K562 (cell line): ENCODE data around the gene NAA50. TPM values are rescaled to one million over a fixed set of nuclear protein-coding genes. Genes with fewer than 3 reads are reported as not detected.

ENCODE experiments used
- ATAC-seq: fragments of 200-7000 bp; cut with Tn5 transposase; 3 replicates; pipeline ENCODE4 v1.9.1; 2020; ENCODE audit warnings: moderate library complexity
- BruUV-seq: library from RNA; stranded (reverse); fragments of 400-500 nt; replicated peaks from 2 replicates; lab custom pipeline; 2021; lab: Mats Ljungman, UMichigan
- CTCF ChIA-PET: fragments of 300-600 bp; formaldehyde crosslinking; extraction: SDS; loops from one replicate; lab custom pipeline; 2021; ENCODE audit warnings: low intra/inter-chr PET ratio; lab: Yijun Ruan, JAX
- POLR2A ChIA-PET: fragments of 300-600, 350-650 bp; sonication (Branson Sonifier 250); formaldehyde crosslinking; extraction: SDS; loops from one replicate; lab custom pipeline; 2021; ENCODE audit warnings: antibody characterized with exemption, inconsistent platforms; lab: Yijun Ruan, JAX
- DNase-seq, 4 experiments: peaks; one replicate each; pipeline versions ENCODE4 v3.0.0 to v3.0.0-alpha.2; 2011 to 2018; ENCODE audit warnings: low spot score in 3 of 4, mixed read lengths in 3 of 4; ENCODE audit errors: extremely low read depth in 1 of 4
- FAIRE-seq: peaks from 2 replicates; lab custom pipeline; 2011; peaks lifted over from hg19 to GRCh38; lab: Jason Lieb, UNC
- H2AFZ ChIP-seq: 2 replicates; pipeline ENCODE4 v1.6.0; 2011; ENCODE audit warnings: low read depth, low read length, control low read depth, inconsistent platforms
- H3K27ac ChIP-seq: fragments of 200-600 bp; 3 replicates; pipeline ENCODE4 v1.8.0; 2011; ENCODE audit warnings: low read depth, mild to moderate bottlenecking, control low read depth, inconsistent platforms, low read length, moderate library complexity, mixed read lengths; ENCODE audit errors: extremely low read depth
- H3K27me3 ChIP-seq, 2 experiments: fragments of 300-600 bp in 1 of 2; 2 replicates in 1 of 2; 3 replicates in 1 of 2; pipeline versions ENCODE4 v1.6.0 to v1.8.0; 2011; ENCODE audit warnings: inconsistent platforms in 2 of 2, low read length in 2 of 2, mild to moderate bottlenecking in 1 of 2, mixed read lengths in 1 of 2, moderate library complexity in 1 of 2; ENCODE audit not compliant: control insufficient read depth in 2 of 2, insufficient read depth in 2 of 2
- H3K36me3 ChIP-seq: fragments of 300-600 bp; 3 replicates; pipeline ENCODE4 v1.8.0; 2011; ENCODE audit warnings: mild to moderate bottlenecking, low read length, inconsistent platforms; ENCODE audit not compliant: control insufficient read depth, insufficient read depth
- H3K4me1 ChIP-seq, 2 experiments: fragments of 200-600 bp in 1 of 2; replicated peaks in 1 of 2; 2 replicates in 1 of 2; 3 replicates in 1 of 2; pipeline versions ENCODE4 v1.5.1 to v1.8.0; 2011; ENCODE audit warnings: inconsistent platforms in 2 of 2, low read length in 2 of 2, mild to moderate bottlenecking in 1 of 2, mixed read lengths in 1 of 2, moderate library complexity in 1 of 2; ENCODE audit not compliant: control insufficient read depth in 2 of 2, insufficient read depth in 2 of 2
- H3K4me2 ChIP-seq: 2 replicates; pipeline ENCODE4 v1.6.1; 2011; ENCODE audit warnings: low read length, control low read depth, inconsistent platforms, mixed read lengths; ENCODE audit not compliant: insufficient read depth
- H3K4me3 ChIP-seq: fragments of 200-600 bp; sonication (generic), shearing (Covaris generic); 2 replicates; pipeline ENCODE4 v1.5.1; 2016; ENCODE audit warnings: control low read depth, inconsistent platforms
- H3K79me2 ChIP-seq: fragments of 200-600 bp; 3 replicates; pipeline ENCODE4 v1.8.0; 2011; ENCODE audit warnings: low read length, inconsistent platforms; ENCODE audit not compliant: control insufficient read depth, insufficient read depth
- H3K9ac ChIP-seq, 2 experiments: 2 replicates each; pipeline versions ENCODE4 v1.6.0 to v1.6.1; 2011; ENCODE audit warnings: low read depth in 2 of 2, low read length in 2 of 2, control low read depth in 1 of 2, inconsistent platforms in 1 of 2, mild to moderate bottlenecking in 1 of 2, mixed read lengths in 1 of 2; ENCODE audit not compliant: insufficient read depth in 1 of 2
- H3K9me1 ChIP-seq: one replicate; pipeline ENCODE4 v1.6.0; 2011; ENCODE audit warnings: inconsistent platforms, mild to moderate bottlenecking, low read length, moderate library complexity; ENCODE audit not compliant: control insufficient read depth, insufficient read depth
- H3K9me3 ChIP-seq: replicated peaks from 2 replicates; pipeline ENCODE4 v1.5.1; 2011; ENCODE audit warnings: low read depth, low read length, inconsistent platforms; ENCODE audit not compliant: control insufficient read depth, insufficient read depth
- H4K20me1 ChIP-seq: replicated peaks from 2 replicates; pipeline ENCODE4 v1.6.1; 2011; ENCODE audit warnings: low read length, inconsistent platforms, mixed read lengths; ENCODE audit not compliant: control insufficient read depth, insufficient read depth
- BCLAF1 ChIP-seq, 2 experiments: fragments of 450-650 bp in 1 of 2; IDR thresholded peaks; 2 replicates each; pipeline ENCODE4 v1.6.1; 2011 to 2017; ENCODE audit warnings: low read depth in 2 of 2, antibody characterized with exemption in 1 of 2, borderline replicate concordance in 1 of 2, low read length in 1 of 2, mild to moderate bottlenecking in 1 of 2, mixed read lengths in 1 of 2; ENCODE audit not compliant: control insufficient read depth in 1 of 2
- BCOR ChIP-seq: fragments of 450-650 bp; IDR thresholded peaks from 2 replicates; pipeline ENCODE4 v1.6.1; 2016
- MAFF ChIP-seq: IDR thresholded peaks from 2 replicates; pipeline ENCODE4 v1.6.1; 2012; ENCODE audit warnings: low read length, improper control_type of control experiment
- POU5F1 ChIP-seq: fragments of 150-350 bp; IDR thresholded peaks from 2 replicates; pipeline ENCODE4 v1.6.1; 2014; ENCODE audit warnings: borderline replicate concordance, low read length, low read depth, mild to moderate bottlenecking; ENCODE audit not compliant: partially characterized antibody
- SIN3B ChIP-seq: fragments of 450-650 bp; IDR thresholded peaks from 2 replicates; pipeline ENCODE4 v1.6.1; 2017; ENCODE audit warnings: low read depth, mild to moderate bottlenecking, moderate library complexity
- TGIF2 ChIP-seq: sonication (generic); formaldehyde crosslinking; IDR thresholded peaks from 2 replicates; pipeline ENCODE4 v1.8.1; 2022; ENCODE audit warnings: mild to moderate bottlenecking, missing genetic modification reagents, moderate library complexity
- ZNF143 ChIP-seq: sonication (generic); formaldehyde crosslinking; IDR thresholded peaks from 2 replicates; pipeline ENCODE4 v1.9.0; 2022; ENCODE audit warnings: mild to moderate bottlenecking, missing genetic modification reagents
- ZNF445 ChIP-seq: fragments of 250-450 bp; sonication (Bioruptor Pico); IDR thresholded peaks from 2 replicates; pipeline ENCODE4 v1.4.0; 2020; ENCODE audit warnings: low read depth, mild to moderate bottlenecking, moderate library complexity
- ZNF75A ChIP-seq: fragments of 450-650 bp; formaldehyde crosslinking; IDR thresholded peaks from 2 replicates; pipeline ENCODE4 v1.4.0; 2020; ENCODE audit warnings: mild to moderate bottlenecking
- WGBS: fragments of 100-300 bp; shearing (Covaris generic); methylation state at CpG from one replicate; pipeline ENCODE4 v1.1.6; 2016; ENCODE audit warnings: low coverage, mixed read lengths; ENCODE audit not compliant: insufficient coverage; ENCODE audit errors: missing lambda C conversion rate; 5-methylcytosine and 5-hydroxymethylcytosine counted together
- in situ Hi-C: fragments of 300-500 bp; cut with MboI; formaldehyde crosslinking; loops from 4 replicates; pipeline ENCODE4 v1.15.0; 2018; ENCODE audit warnings: inconsistent platforms, mixed read lengths
- intact Hi-C: fragments of 100-400 bp; cut with micrococcal nuclease; formaldehyde crosslinking; loops from 2 replicates; pipeline ENCODE4 v1.14.2; 2022
- polyA plus RNA-seq, 8 experiments: library from polyadenylated mRNA; depleted of rRNA in 4 of 8; stranded (reverse) in 5 of 8; unstranded in 3 of 8; fragments of >200 nt; fragmentation: Nextera tagmentation in 2 of 8; fragmentation: Illumina TruSeq in 1 of 8; extraction: Ambion mirVana in 2 of 8; extraction: Trizol in 1 of 8; gene quantifications; 2 replicates each; pipeline versions ENCODE4 v1.2.1 to v1.2.3, GENCODE V29; 2011 to 2014; ENCODE audit warnings: inconsistent platforms in 1 of 8, missing spikeins in 1 of 8
- total RNA-seq, 7 experiments: library from RNA; depleted of rRNA in 6 of 7; stranded (reverse); fragments of >200 nt in 6 of 7; fragmentation: Illumina TruSeq in 2 of 7; extraction: Trizol in 2 of 7; gene quantifications; 2 replicates each; pipeline versions ENCODE4 v1.2.1 to v1.2.3, GENCODE V29; 2011 to 2021; ENCODE audit warnings: low replicate concordance in 1 of 7
- TF ChIP-seq, protein P1 (sequence below), 2 experiments: fragments of 450-650 bp; conservative IDR thresholded peaks; 2 replicates each; pipeline ENCODE4 v1.6.1; 2017; ENCODE audit warnings: mild to moderate bottlenecking in 2 of 2, moderate library complexity in 2 of 2
- TF ChIP-seq, protein P2 (sequence below): fragments of 250-450 bp; sonication (Bioruptor Pico); IDR thresholded peaks from 2 replicates; pipeline ENCODE4 v1.4.0; 2020; ENCODE audit warnings: mild to moderate bottlenecking, moderate library complexity
- TF ChIP-seq, protein P3 (sequence below): fragments of 450-650 bp; IDR thresholded peaks from 2 replicates; pipeline ENCODE4 v1.6.1; 2016; ENCODE audit warnings: missing biosample characterization, missing genetic modification characterization

The NAA50 gene
- total and polyA plus RNA-seq, 9 of the 15 experiments (the other 6 are each of a cell fraction or from before 2014, with no cell fraction given): 40.0 to 301 (median 112) TPM

GRCh38 chr3:113668015-113668414 is 78.0 kb downstream of the NAA50 start:
- no peak overlapping the region for H3K4me3 ChIP-seq
- no peak overlapping the region for H3K9ac ChIP-seq
- H3K9me3 ChIP-seq: no peaks in the 10 kb centered on the region
- no peak overlapping the region for H2AFZ ChIP-seq
- FAIRE-seq (no peak), ATAC-seq (no peak), DNase-seq (no peak)
- BruUV-seq: no TSS peak
- in situ Hi-C loops (no loop called here), intact Hi-C loops (no loop called here)
- POLR2A ChIA-PET: interaction anchor here (1.0 kb wide), 1 partner anchor 45 kb away, joined by 3 read pairs; no protein-coding TSS in a partner anchor
- no peaks in the 10 kb centered on the region for H3K36me3 ChIP-seq
- CTCF ChIA-PET: no interaction called here
- no peaks in the 10 kb centered on the region for H3K4me1 ChIP-seq
- no peaks in the 10 kb centered on the region for H4K20me1 ChIP-seq
- 0% methylated on average over 1 of the region's 4 CpGs for WGBS
- H3K4me2 ChIP-seq: no peak overlapping the region
- H3K79me2 ChIP-seq: no peaks in the 10 kb centered on the region
- no peaks in the 10 kb centered on the region for H3K27me3 ChIP-seq
- no peak overlapping the region for H3K27ac ChIP-seq
- no peaks in the 10 kb centered on the region for H3K9me1 ChIP-seq
- no peak for TF ChIP-seq ZNF75A (CRISPR knock-in tag)
- no peak for TF ChIP-seq BCOR
- TF ChIP-seq, protein P1, sequence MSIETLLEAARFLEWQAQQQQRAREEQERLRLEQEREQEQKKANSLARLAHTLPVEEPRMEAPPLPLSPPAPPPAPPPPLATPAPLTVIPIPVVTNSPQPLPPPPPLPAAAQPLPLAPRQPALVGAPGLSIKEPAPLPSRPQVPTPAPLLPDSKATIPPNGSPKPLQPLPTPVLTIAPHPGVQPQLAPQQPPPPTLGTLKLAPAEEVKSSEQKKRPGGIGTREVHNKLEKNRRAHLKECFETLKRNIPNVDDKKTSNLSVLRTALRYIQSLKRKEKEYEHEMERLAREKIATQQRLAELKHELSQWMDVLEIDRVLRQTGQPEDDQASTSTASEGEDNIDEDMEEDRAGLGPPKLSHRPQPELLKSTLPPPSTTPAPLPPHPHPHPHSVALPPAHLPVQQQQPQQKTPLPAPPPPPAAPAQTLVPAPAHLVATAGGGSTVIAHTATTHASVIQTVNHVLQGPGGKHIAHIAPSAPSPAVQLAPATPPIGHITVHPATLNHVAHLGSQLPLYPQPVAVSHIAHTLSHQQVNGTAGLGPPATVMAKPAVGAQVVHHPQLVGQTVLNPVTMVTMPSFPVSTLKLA (conservative IDR thresholded peaks at IDR 0.05): no peak
- TF ChIP-seq ZNF143 (CRISPR knock-in tag): no peak
- TF ChIP-seq, protein P2, sequence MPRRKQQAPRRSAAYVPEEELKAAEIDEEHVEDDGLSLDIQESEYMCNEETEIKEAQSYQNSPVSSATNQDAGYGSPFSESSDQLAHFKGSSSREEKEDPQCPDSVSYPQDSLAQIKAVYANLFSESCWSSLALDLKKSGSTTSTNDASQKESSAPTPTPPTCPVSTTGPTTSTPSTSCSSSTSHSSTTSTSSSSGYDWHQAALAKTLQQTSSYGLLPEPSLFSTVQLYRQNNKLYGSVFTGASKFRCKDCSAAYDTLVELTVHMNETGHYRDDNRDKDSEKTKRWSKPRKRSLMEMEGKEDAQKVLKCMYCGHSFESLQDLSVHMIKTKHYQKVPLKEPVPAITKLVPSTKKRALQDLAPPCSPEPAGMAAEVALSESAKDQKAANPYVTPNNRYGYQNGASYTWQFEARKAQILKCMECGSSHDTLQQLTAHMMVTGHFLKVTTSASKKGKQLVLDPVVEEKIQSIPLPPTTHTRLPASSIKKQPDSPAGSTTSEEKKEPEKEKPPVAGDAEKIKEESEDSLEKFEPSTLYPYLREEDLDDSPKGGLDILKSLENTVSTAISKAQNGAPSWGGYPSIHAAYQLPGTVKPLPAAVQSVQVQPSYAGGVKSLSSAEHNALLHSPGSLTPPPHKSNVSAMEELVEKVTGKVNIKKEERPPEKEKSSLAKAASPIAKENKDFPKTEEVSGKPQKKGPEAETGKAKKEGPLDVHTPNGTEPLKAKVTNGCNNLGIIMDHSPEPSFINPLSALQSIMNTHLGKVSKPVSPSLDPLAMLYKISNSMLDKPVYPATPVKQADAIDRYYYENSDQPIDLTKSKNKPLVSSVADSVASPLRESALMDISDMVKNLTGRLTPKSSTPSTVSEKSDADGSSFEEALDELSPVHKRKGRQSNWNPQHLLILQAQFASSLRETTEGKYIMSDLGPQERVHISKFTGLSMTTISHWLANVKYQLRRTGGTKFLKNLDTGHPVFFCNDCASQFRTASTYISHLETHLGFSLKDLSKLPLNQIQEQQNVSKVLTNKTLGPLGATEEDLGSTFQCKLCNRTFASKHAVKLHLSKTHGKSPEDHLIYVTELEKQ (CRISPR knock-in tag): no peak
- TF ChIP-seq, protein P3, sequence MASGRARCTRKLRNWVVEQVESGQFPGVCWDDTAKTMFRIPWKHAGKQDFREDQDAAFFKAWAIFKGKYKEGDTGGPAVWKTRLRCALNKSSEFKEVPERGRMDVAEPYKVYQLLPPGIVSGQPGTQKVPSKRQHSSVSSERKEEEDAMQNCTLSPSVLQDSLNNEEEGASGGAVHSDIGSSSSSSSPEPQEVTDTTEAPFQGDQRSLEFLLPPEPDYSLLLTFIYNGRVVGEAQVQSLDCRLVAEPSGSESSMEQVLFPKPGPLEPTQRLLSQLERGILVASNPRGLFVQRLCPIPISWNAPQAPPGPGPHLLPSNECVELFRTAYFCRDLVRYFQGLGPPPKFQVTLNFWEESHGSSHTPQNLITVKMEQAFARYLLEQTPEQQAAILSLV (tag): no peak
- TF ChIP-seq BCLAF1 (IDR thresholded peaks at IDR 0.05; ENCODE audit: borderline replicate concordance in 1 of 2, control insufficient read depth in 1 of 2, low read depth in 2 of 2, low read length in 1 of 2): no peak
- TF ChIP-seq ZNF445 (CRISPR knock-in tag): no peak
- TF ChIP-seq POU5F1: no peak
- TF ChIP-seq SIN3B: no peak
- TF ChIP-seq MAFF: no peak
- no peak for TF ChIP-seq TGIF2 (CRISPR knock-in tag)
